ENCODE data around the gene SPINK5. TPM values are rescaled to one million over a fixed set of nuclear protein-coding genes. Genes with fewer than 3 reads are reported as not detected.

SPINK5 gene
- total RNA-seq, 4 donors from 2014 or later = 0.06 to 1.2 (median 0.45) TPM; not detected in 1

DNA sequence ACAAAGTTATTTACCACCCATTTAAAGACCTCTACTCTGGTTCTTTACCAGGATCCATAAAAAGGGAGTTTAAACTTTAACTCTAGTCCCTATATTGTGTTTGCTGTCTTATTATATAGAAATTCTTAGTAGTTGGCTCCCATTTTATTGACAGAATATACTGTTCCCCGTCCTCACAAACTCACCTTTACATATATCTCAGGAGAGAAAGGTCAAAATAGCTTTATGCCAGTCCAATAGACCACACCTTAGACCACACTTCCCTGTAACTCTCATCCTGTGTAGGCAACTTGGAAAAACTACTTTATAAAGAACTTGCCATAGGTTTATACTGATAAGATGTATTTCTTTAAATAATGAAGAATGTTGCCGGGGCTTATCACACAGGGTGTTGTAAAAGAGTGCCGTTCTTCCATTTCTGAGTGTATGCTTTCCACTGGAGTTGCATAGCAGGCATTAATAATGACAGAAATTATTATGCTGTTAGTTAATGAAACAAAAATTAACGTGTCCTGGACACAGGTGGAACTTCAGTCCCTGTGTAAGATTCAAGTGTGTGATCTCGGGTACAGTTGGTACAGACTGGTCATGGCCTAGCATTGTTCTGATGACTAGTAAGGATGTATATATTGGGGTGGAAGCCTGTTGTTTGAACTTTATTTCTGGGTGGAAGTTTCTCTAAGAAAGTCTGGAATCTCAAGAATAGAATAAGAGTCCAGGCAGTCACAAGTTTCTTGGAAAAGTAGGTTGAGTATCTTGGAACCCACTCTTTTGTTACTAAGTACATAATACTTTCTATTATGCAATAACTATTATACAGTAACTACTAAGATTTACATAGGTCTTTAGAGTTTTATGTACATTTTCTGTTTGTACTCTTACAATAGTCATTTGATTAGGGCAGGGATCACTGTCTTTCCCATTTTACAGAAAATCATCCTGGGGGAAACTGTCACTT lies 71.6 kb downstream of the SPINK5 start:
- Histone ChIP-seq H3K4me1 (no peaks in the 10 kb centered on the region), H3K27me3 (no peaks in the 10 kb centered on the region), H3K9me3 (no peaks in the 10 kb centered on the region), H3K27ac (replicated peaks in 1 of 4) (no peak overlapping the region), H3K4me3 (no peak overlapping the region), H3K36me3 (no peaks in the 10 kb centered on the region)
- TF ChIP-seq POLR2A (IDR thresholded peaks at IDR 0.05; ENCODE audit: low read depth) = no peak
- TF ChIP-seq POLR2AphosphoS5 (IDR thresholded peaks at IDR 0.05) = no peak
- TF ChIP-seq, protein P1, sequence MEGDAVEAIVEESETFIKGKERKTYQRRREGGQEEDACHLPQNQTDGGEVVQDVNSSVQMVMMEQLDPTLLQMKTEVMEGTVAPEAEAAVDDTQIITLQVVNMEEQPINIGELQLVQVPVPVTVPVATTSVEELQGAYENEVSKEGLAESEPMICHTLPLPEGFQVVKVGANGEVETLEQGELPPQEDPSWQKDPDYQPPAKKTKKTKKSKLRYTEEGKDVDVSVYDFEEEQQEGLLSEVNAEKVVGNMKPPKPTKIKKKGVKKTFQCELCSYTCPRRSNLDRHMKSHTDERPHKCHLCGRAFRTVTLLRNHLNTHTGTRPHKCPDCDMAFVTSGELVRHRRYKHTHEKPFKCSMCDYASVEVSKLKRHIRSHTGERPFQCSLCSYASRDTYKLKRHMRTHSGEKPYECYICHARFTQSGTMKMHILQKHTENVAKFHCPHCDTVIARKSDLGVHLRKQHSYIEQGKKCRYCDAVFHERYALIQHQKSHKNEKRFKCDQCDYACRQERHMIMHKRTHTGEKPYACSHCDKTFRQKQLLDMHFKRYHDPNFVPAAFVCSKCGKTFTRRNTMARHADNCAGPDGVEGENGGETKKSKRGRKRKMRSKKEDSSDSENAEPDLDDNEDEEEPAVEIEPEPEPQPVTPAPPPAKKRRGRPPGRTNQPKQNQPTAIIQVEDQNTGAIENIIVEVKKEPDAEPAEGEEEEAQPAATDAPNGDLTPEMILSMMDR (IDR thresholded peaks at IDR 0.05) = no peak
- no peak for TF ChIP-seq EP300 (IDR thresholded peaks at IDR 0.05)
- intact Hi-C loops (cut with DNase I) = no loop called here
- no peak for DNase-seq (ENCODE audit: extremely low spot score)
- WGBS = 86% methylated on average over 5 of the region's 5 CpGs

DNA sequence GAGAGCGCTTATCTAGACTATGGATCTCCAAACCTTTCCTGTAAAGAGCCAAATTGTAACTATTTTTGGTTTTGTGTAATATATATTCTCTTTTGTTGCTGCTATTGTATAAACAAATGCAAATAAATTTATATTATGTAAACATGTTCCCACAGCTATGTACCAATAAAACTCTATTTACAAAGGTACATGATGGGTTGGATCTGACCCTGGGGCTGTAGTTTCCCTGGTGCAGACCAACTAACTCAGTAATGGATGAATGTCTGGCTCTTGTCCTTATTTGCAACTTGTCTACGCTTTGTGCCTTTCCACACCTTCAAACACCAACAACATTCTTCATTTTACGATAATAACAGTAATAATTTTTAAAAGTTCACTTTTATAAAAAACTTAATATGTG lies 77.1 kb downstream of the SPINK5 start:
- Histone ChIP-seq H3K4me1 (no peaks in the 10 kb centered on the region), H3K27me3 (no peaks in the 10 kb centered on the region), H3K9me3 (no peaks in the 10 kb centered on the region), H3K27ac (replicated peaks in 1 of 4) (no peak overlapping the region), H3K4me3 (no peak overlapping the region), H3K36me3 (no peaks in the 10 kb centered on the region)
- 93% methylated on average over 3 of the region's 3 CpGs for WGBS
- no peak for TF ChIP-seq EP300 (IDR thresholded peaks at IDR 0.05)
- TF ChIP-seq POLR2A (IDR thresholded peaks at IDR 0.05; ENCODE audit: low read depth) = no peak
- TF ChIP-seq, protein P1 (IDR thresholded peaks at IDR 0.05) = no peak
- TF ChIP-seq POLR2AphosphoS5 (IDR thresholded peaks at IDR 0.05) = no peak
- no peak for DNase-seq (ENCODE audit: extremely low spot score)
- intact Hi-C loops (cut with DNase I) = no loop called here

DNA sequence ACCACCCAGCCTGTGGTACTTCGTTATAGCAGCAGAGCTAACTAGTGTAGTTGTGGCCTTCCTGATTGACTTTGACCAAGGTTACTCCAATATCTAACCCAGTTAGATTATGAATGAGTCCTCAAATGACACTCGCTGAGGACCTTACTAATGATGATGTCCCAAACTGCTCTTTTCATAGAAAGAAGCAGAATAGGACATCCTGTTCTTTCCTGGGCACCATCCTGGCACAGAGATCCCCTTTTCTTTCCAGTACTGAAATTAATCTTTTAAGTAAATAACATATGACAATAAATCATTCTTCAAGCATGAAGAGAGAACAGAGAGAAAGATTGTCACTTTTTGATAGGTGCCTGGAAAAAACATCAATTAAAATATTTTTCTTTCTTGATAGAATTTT lies 77.9 kb downstream of the SPINK5 start:
- 87% methylated on average over 2 of the region's 2 CpGs for WGBS
- intact Hi-C loops (cut with DNase I) = no loop called here
- Histone ChIP-seq H3K27me3 (no peaks in the 10 kb centered on the region), H3K27ac (replicated peaks in 1 of 4) (no peak overlapping the region), H3K4me3 (no peak overlapping the region), H3K36me3 (no peaks in the 10 kb centered on the region), H3K4me1 (no peaks in the 10 kb centered on the region), H3K9me3 (no peaks in the 10 kb centered on the region)
- TF ChIP-seq, protein P1 (IDR thresholded peaks at IDR 0.05) = no peak
- TF ChIP-seq EP300 (IDR thresholded peaks at IDR 0.05) = no peak
- DNase-seq (ENCODE audit: extremely low spot score) = no peak

GRCh38 chr5:148145916-148146315 lies 82.1 kb downstream of the SPINK5 start:
- DNase-seq (ENCODE audit: extremely low spot score) = no peak
- H3K27ac ChIP-seq (replicated peaks in 1 of 4) = no peak overlapping the region
- TF ChIP-seq EP300 (IDR thresholded peaks at IDR 0.05) (no peak), POLR2AphosphoS5 (IDR thresholded peaks at IDR 0.05) (no peak), POLR2A (IDR thresholded peaks at IDR 0.05; ENCODE audit: low read depth) (no peak)
- TF ChIP-seq, protein P1 (IDR thresholded peaks at IDR 0.05) = no peak
- intact Hi-C loops (cut with DNase I) = no loop called here
- no peaks in the 10 kb centered on the region for H3K4me1 ChIP-seq
- H3K9me3 ChIP-seq = no peaks in the 10 kb centered on the region
- H3K36me3 ChIP-seq = no peaks in the 10 kb centered on the region
- H3K27me3 ChIP-seq = no peaks in the 10 kb centered on the region
- H3K4me3 ChIP-seq = no peak overlapping the region
